Karpas-422 (cell line): ENCODE data around the gene GLTP. TPM values are rescaled to one million over a fixed set of nuclear protein-coding genes. Genes with fewer than 3 reads are reported as not detected.

Source experiments
- DNase-seq: peaks from one replicate; pipeline ENCODE4 v3.0.0-alpha.2; 2015
- H2AFZ ChIP-seq: fragments of 200-600 bp; sonication (generic); 2 replicates; pipeline ENCODE4 v1.6.1; 2014; ENCODE audit warnings: antibody characterized with exemption, low read length, mixed read lengths
- H3K27ac ChIP-seq: fragments of 200-600 bp; sonication (generic); 2 replicates; pipeline ENCODE4 v1.5.1; 2014; ENCODE audit warnings: mild to moderate bottlenecking, low read length, moderate library complexity
- H3K27me3 ChIP-seq: fragments of 200-600 bp; sonication (generic); 2 replicates; pipeline ENCODE4 v1.6.1; 2014; ENCODE audit warnings: low read length, mixed read lengths
- H3K36me3 ChIP-seq: fragments of 200-600 bp; sonication (generic); 2 replicates; pipeline ENCODE4 v1.6.1; 2014; ENCODE audit warnings: low read length, mixed read lengths; ENCODE audit not compliant: insufficient read depth
- H3K4me1 ChIP-seq: fragments of 200-600 bp; sonication (generic); 2 replicates; pipeline ENCODE4 v1.6.1; 2014; ENCODE audit warnings: mild to moderate bottlenecking, low read length, mixed read lengths
- H3K4me2 ChIP-seq: fragments of 200-600 bp; sonication (generic); 2 replicates; pipeline ENCODE4 v1.6.1; 2014; ENCODE audit warnings: low read length, low read depth, mild to moderate bottlenecking; ENCODE audit not compliant: poor library complexity, severe bottlenecking
- H3K4me3 ChIP-seq: fragments of 200-600 bp; sonication (generic); 2 replicates; pipeline ENCODE4 v1.5.1; 2014; ENCODE audit warnings: mild to moderate bottlenecking, antibody characterized with exemption, low read length, mixed read lengths
- H3K79me2 ChIP-seq: fragments of 200-600 bp; sonication (generic); 2 replicates; pipeline ENCODE4 v1.6.1; 2014; ENCODE audit warnings: mild to moderate bottlenecking, low read length, mixed read lengths
- H3K9ac ChIP-seq: fragments of 200-600 bp; sonication (generic); 2 replicates; pipeline ENCODE4 v1.6.0; 2014; ENCODE audit warnings: low read length
- H3K9me2 ChIP-seq: fragments of 200-600 bp; sonication (generic), shearing (Covaris generic); replicated peaks from 2 replicates; pipeline ENCODE4 v1.6.0; 2014; ENCODE audit warnings: mild to moderate bottlenecking, low read length, moderate library complexity; ENCODE audit not compliant: insufficient read depth
- H3K9me3 ChIP-seq: fragments of 300-700, 200-600 bp; sonication (generic); 2 replicates; pipeline ENCODE4 v1.6.1; 2014; ENCODE audit warnings: low read length, mixed read lengths
- H4K20me1 ChIP-seq: fragments of 200-600 bp; sonication (generic); 2 replicates; pipeline ENCODE4 v1.6.1; 2014; ENCODE audit warnings: mild to moderate bottlenecking, antibody characterized with exemption, low read length, low read depth; ENCODE audit not compliant: insufficient read depth
- total RNA-seq: library from RNA; depleted of rRNA; stranded (reverse); fragments of >200 nt; shearing (Covaris generic); gene quantifications from 2 replicates; pipeline ENCODE4 v1.2.3, GENCODE V29; 2014; ENCODE audit warnings: low replicate concordance

GLTP gene
- total RNA-seq, 1 experiment from 2014 or later, result 26.5 TPM

GRCh38 chr12:109840305-109841074 is 39.9 kb downstream of the GLTP start:
- H3K9ac ChIP-seq, result no peak overlapping the region
- no peaks in the 10 kb centered on the region for H3K27me3 ChIP-seq
- no peak overlapping the region for H3K4me3 ChIP-seq
- H3K79me2 ChIP-seq, result no peaks in the 10 kb centered on the region
- no peak overlapping the region for H3K27ac ChIP-seq
- no peaks in the 10 kb centered on the region for H4K20me1 ChIP-seq
- no peak for DNase-seq
- no peaks in the 10 kb centered on the region for H3K9me3 ChIP-seq
- H3K4me2 ChIP-seq, result no peak overlapping the region
- H3K4me1 ChIP-seq, result peaks cover 1% of the 10 kb centered on the region
- H3K9me2 ChIP-seq, result no peaks in the 10 kb centered on the region
- H2AFZ ChIP-seq, result no peak overlapping the region
- no peaks in the 10 kb centered on the region for H3K36me3 ChIP-seq

DNA sequence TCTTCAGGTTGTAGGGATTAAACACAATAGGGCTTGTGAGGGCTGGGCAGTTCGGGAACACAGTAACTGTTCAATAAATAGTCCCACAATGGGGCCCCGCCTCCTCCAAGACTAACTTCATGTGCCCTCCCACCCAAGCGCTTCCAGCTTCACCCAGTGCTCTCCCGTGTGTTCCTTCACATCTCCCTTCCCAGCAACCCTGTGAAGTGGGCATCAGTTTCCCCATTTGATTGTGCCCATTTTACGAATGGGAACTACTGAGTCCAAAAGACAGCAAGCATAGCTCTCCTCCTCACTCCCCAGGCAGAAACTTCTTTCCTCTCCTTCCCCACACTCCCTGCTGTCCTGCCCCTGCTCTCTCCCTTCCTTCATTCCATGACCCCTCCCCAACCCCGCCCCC is 40.9 kb downstream of the GLTP start:
- Histone ChIP-seq H4K20me1 (no peaks in the 10 kb centered on the region), H3K27ac (no peak overlapping the region), H3K9me2 (no peaks in the 10 kb centered on the region), H3K4me3 (no peak overlapping the region), H3K79me2 (no peaks in the 10 kb centered on the region), H3K36me3 (no peaks in the 10 kb centered on the region), H3K9me3 (no peaks in the 10 kb centered on the region), H3K9ac (no peak overlapping the region), H3K27me3 (no peaks in the 10 kb centered on the region), H3K4me2 (no peak overlapping the region), H2AFZ (no peak overlapping the region), H3K4me1 (no peaks in the 10 kb centered on the region)
- no peak for DNase-seq

DNA sequence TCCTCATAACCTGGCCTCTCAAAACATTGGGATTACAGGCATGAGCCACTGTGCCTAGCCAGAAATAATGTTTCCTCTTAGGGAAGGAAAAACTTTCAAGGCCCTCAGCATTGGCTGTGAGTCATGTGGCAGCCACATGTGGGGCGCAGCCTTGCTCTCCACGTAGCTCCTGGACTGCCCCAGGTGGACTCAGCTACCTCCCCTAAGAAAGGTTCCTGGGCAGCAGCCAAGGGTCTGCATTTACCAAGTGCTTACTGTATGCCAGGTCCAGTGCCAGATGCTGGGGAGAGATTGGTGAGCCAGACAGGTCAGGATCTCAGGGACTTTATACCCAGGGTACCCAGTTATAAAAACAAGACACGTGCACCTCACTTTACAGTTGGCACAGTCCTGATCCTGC is 43.4 kb downstream of the GLTP start:
- no peak overlapping the region for H2AFZ ChIP-seq
- H4K20me1 ChIP-seq, result no peaks in the 10 kb centered on the region
- no peak for DNase-seq
- H3K79me2 ChIP-seq, result no peaks in the 10 kb centered on the region
- no peaks in the 10 kb centered on the region for H3K36me3 ChIP-seq
- no peaks in the 10 kb centered on the region for H3K4me1 ChIP-seq
- no peak overlapping the region for H3K4me2 ChIP-seq
- no peak overlapping the region for H3K9ac ChIP-seq
- no peaks in the 10 kb centered on the region for H3K27me3 ChIP-seq
- no peaks in the 10 kb centered on the region for H3K9me2 ChIP-seq
- H3K4me3 ChIP-seq, result no peak overlapping the region
- no peaks in the 10 kb centered on the region for H3K9me3 ChIP-seq
- H3K27ac ChIP-seq, result no peak overlapping the region

- H2AFZ ChIP-seq, result no peak overlapping the region
- H3K27ac ChIP-seq, result no peak overlapping the region
- H3K9me2 ChIP-seq, result no peaks in the 10 kb centered on the region
- H3K79me2 ChIP-seq, result no peaks in the 10 kb centered on the region
- no peak overlapping the region for H3K4me3 ChIP-seq
- no peak overlapping the region for H3K9ac ChIP-seq
- no peaks in the 10 kb centered on the region for H3K4me1 ChIP-seq
- no peaks in the 10 kb centered on the region for H3K9me3 ChIP-seq
- H3K36me3 ChIP-seq, result no peaks in the 10 kb centered on the region
- H3K4me2 ChIP-seq, result no peak overlapping the region
- no peaks in the 10 kb centered on the region for H4K20me1 ChIP-seq
- DNase-seq, result no peak
- H3K27me3 ChIP-seq, result no peaks in the 10 kb centered on the region
Measured at GRCh38 chr12:109835827-109836226, 44.5 kb downstream of the GLTP start.

DNA sequence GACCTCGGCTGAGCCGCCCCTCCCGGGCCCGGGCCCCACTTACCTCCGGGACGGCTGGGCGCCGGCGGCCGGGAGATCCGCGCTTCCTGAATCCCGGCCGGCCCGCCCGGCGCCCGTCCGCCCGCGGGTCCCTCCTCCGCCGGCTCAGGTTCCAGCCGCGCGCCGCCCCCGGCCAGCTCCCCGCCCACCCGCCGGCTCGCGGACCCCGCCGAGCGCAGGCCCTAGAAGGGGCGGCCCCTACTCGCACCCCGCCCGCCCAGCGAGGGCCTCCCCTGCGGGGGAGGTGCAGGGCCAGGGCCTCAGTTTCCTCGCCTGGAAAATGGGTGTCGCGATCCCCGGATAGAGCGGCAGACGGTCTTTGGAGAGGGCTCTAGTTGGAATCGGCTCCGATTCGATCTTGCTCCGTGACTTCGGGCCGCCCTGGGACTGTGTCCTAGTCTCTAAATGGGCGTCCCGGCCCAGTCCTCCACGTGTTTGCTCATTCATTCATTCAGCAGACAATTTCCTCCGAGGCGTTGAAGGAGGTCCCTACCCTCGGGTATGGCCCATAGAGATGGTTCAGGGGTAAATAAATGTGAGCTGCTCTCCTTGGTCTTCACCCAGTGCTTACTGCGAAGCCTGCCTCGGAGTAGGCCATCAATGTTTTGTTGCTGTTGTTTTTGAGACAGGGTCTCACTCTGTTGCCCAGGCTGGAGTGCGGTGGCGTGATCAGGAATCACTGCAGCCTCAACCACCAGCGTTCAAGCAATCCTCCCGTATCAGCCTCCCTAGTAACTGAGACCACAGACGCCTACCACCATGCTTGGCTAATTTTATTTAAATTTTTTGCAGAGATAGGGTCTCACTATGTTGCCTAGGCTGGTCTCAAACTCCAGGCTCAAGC is 46.8 kb downstream of the GLTP start, which contains the start of gene TRPV4:
Gene TRPV4, minus strand, starts transcription at position 92 of the 883 bp plus-strand sequence. CDS start 18,602 bp downstream, outside the sequence.
- Histone ChIP-seq H3K4me2 (no peak within 1 kb of the TSS), H3K4me1 (no peaks in the 10 kb centered on the region), H3K27me3 (no peaks in the 10 kb centered on the region), H3K27ac (no peak within 1 kb of the TSS), H4K20me1 (no peaks in the 10 kb centered on the region), H3K36me3 (no peaks in the 10 kb centered on the region), H3K9me2 (no peaks in the 10 kb centered on the region), H3K9ac (no peak within 1 kb of the TSS), H3K9me3 (no peaks in the 10 kb centered on the region), H3K4me3 (no peak within 1 kb of the TSS), H3K79me2 (no peaks in the 10 kb centered on the region), H2AFZ (no peak within 1 kb of the TSS)
- no peak for DNase-seq

DNA sequence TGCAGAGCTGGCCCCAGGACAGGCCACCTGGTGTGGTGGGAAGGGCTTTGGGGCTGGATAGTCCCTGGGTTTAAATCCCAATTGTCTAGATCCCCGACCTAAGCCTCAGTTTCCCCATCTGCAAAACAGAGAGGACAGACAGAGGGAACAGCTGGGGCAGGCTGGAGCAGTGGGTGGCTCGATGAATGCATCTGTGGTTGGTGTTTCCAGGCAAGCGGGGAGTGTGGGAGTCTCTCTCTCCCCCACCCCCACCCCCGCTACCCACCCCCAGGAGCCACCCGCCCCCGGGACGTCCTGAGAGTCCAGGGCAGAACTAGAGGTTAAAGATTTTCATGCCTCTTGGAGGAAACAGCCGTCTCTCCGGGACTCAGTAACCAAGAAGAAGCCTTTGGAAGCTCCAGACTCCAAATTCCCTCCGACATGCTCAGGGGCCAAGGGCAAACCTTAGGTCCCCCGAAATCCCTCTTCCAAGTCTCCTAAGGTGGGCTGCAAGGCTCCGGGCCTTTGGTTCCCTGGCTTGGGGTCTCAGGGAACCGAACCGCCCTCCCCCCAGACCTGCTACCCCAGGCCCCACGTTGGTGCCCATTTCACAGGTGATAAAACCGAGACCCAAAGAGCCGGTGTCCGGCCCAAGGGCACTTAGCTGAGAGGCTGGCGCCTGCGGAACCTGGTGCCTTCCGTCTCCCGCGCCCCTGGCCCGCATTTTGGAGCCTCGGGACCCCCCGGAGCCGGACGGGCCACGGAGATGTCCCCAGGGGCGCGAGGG is 47.6 kb downstream of the GLTP start:
- no peaks in the 10 kb centered on the region for H4K20me1 ChIP-seq
- no peak overlapping the region for H3K27ac ChIP-seq
- no peak overlapping the region for H3K4me2 ChIP-seq
- H3K9me3 ChIP-seq, result no peaks in the 10 kb centered on the region
- no peak overlapping the region for H3K9ac ChIP-seq
- H3K27me3 ChIP-seq, result no peaks in the 10 kb centered on the region
- no peaks in the 10 kb centered on the region for H3K79me2 ChIP-seq
- H2AFZ ChIP-seq, result no peak overlapping the region
- H3K4me1 ChIP-seq, result no peaks in the 10 kb centered on the region
- no peaks in the 10 kb centered on the region for H3K9me2 ChIP-seq
- no peaks in the 10 kb centered on the region for H3K36me3 ChIP-seq
- no peak overlapping the region for H3K4me3 ChIP-seq
- no peak for DNase-seq

DNA sequence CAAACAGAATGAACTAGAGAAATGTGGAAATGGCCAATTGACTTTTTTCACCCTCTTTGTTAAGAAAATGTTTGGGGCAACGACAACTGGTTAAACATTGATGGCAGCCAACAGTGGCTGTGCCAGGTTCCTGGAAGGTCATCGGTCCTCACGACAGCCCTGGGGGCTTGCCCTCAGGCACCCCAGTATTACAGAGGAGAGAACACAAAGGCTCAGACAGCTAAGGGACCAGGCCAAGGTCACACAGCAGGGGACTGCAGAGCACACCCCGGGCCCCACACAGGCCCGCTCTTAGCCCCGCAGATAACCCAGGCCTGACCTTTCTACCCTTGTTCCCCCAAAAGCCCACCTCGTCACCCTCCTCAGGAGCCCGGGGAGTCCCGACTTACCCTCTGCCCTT is 48.4 kb downstream of the GLTP start:
- H3K79me2 ChIP-seq, result no peaks in the 10 kb centered on the region
- H3K36me3 ChIP-seq, result no peaks in the 10 kb centered on the region
- no peak overlapping the region for H3K4me2 ChIP-seq
- H3K9me2 ChIP-seq, result no peaks in the 10 kb centered on the region
- H3K27ac ChIP-seq, result no peak overlapping the region
- no peak overlapping the region for H3K4me3 ChIP-seq
- no peaks in the 10 kb centered on the region for H3K4me1 ChIP-seq
- H4K20me1 ChIP-seq, result no peaks in the 10 kb centered on the region
- H2AFZ ChIP-seq, result no peak overlapping the region
- no peak overlapping the region for H3K9ac ChIP-seq
- no peaks in the 10 kb centered on the region for H3K9me3 ChIP-seq
- DNase-seq, result no peak
- no peaks in the 10 kb centered on the region for H3K27me3 ChIP-seq

DNA sequence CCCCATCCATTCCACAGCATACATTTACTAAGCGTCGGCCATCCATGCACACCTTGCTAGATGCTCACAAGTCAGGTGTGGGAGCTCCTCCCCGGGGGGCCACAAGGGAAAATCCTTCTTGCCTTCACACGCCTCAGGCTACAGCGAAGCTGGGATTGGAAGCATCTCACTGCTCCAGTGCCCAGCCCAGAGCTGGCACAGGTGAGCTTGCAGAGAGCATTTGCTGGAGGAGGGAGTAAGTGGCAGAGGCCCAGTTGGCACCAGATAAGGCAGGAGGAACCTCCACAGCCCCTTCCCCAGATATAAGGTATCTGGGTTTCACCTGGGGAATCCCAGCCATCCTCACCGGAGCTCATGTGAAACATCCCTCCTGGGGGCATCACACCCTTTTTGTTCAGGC is 49.0 kb downstream of the GLTP start:
- H4K20me1 ChIP-seq, result no peaks in the 10 kb centered on the region
- H3K36me3 ChIP-seq, result no peaks in the 10 kb centered on the region
- H2AFZ ChIP-seq, result no peak overlapping the region
- H3K27me3 ChIP-seq, result no peaks in the 10 kb centered on the region
- H3K4me2 ChIP-seq, result no peak overlapping the region
- no peak overlapping the region for H3K4me3 ChIP-seq
- DNase-seq, result no peak
- H3K9me2 ChIP-seq, result no peaks in the 10 kb centered on the region
- no peaks in the 10 kb centered on the region for H3K79me2 ChIP-seq
- H3K4me1 ChIP-seq, result no peaks in the 10 kb centered on the region
- H3K27ac ChIP-seq, result no peak overlapping the region
- H3K9ac ChIP-seq, result no peak overlapping the region
- no peaks in the 10 kb centered on the region for H3K9me3 ChIP-seq
